HL-60 (cell line): ENCODE measurements around the gene NDUFB5.

Experiments
- DNase-seq, 2 experiments: peaks; one replicate each; pipeline ENCODE4 v3.0.0-alpha.2; 2010 to 2020; ENCODE audit warnings: low read depth in 1 of 2, low spot score in 1 of 2
- H3K27ac ChIP-seq: fragments of 250-450 bp; sonication (Bioruptor Pico); replicated peaks from 2 replicates; pipeline ENCODE4 v1.5.1; 2020; ENCODE audit warnings: mild to moderate bottlenecking, moderate library complexity
- H3K27me3 ChIP-seq: fragments of 250-450 bp; sonication (Bioruptor Pico); 2 replicates; pipeline ENCODE4 v1.5.1; 2021; ENCODE audit warnings: mild to moderate bottlenecking, moderate library complexity; ENCODE audit not compliant: insufficient read depth, poor library complexity, severe bottlenecking
- H3K4me3 ChIP-seq: replicated peaks from 2 replicates; pipeline ENCODE4 v1.5.1; 2011; ENCODE audit warnings: mild to moderate bottlenecking, control low read depth, low read length; ENCODE audit not compliant: insufficient read depth
- GABPA ChIP-seq: IDR thresholded peaks from 2 replicates; pipeline ENCODE4 v1.6.1; 2012; ENCODE audit warnings: low read depth
- POLR2AphosphoS5 ChIP-seq: IDR thresholded peaks from 2 replicates; pipeline ENCODE4 v1.6.1; 2012; ENCODE audit warnings: low read depth
- SPI1 ChIP-seq: IDR thresholded peaks from 2 replicates; pipeline ENCODE4 v1.6.1; 2012; ENCODE audit warnings: low read depth, mild to moderate bottlenecking, borderline replicate concordance
- TF ChIP-seq, protein P1 (sequence below): IDR thresholded peaks from 2 replicates; pipeline ENCODE4 v1.6.1; 2012; ENCODE audit warnings: low read depth; ENCODE audit not compliant: insufficient replicate concordance
- TF ChIP-seq, protein P2 (sequence below): IDR thresholded peaks from one replicate; pipeline ENCODE4 v1.5.1; 2011; ENCODE audit warnings: low read length, control low read depth, inconsistent platforms; ENCODE audit not compliant: insufficient read depth

Gene NDUFB5

DNA sequence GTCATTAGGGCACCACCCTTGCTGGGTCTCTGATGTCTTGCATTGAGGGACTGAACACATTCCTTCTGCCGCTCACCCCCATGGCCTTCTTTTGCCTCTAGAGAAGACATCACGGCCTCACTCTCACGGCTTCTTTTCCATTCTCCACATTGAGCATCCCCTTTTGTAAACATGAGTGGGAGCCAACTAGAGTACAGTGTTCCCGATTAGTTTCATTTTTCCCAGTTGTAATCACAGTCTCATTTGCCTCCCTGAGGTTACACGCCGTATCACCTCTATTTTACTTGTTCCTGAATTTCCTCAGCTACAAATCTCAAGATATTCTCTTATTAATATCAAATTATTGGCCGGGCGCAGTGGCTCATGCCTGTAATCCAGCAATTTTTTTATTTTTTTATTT, 65.7 kb downstream of the NDUFB5 start:
- DNase-seq: no peak
- H3K27me3 ChIP-seq: no peaks in the 10 kb centered on the region
- TF ChIP-seq, protein P1, sequence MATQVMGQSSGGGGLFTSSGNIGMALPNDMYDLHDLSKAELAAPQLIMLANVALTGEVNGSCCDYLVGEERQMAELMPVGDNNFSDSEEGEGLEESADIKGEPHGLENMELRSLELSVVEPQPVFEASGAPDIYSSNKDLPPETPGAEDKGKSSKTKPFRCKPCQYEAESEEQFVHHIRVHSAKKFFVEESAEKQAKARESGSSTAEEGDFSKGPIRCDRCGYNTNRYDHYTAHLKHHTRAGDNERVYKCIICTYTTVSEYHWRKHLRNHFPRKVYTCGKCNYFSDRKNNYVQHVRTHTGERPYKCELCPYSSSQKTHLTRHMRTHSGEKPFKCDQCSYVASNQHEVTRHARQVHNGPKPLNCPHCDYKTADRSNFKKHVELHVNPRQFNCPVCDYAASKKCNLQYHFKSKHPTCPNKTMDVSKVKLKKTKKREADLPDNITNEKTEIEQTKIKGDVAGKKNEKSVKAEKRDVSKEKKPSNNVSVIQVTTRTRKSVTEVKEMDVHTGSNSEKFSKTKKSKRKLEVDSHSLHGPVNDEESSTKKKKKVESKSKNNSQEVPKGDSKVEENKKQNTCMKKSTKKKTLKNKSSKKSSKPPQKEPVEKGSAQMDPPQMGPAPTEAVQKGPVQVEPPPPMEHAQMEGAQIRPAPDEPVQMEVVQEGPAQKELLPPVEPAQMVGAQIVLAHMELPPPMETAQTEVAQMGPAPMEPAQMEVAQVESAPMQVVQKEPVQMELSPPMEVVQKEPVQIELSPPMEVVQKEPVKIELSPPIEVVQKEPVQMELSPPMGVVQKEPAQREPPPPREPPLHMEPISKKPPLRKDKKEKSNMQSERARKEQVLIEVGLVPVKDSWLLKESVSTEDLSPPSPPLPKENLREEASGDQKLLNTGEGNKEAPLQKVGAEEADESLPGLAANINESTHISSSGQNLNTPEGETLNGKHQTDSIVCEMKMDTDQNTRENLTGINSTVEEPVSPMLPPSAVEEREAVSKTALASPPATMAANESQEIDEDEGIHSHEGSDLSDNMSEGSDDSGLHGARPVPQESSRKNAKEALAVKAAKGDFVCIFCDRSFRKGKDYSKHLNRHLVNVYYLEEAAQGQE: no peak
- TF ChIP-seq GABPA (no peak), POLR2AphosphoS5 (no peak), SPI1 (no peak)
- TF ChIP-seq, protein P2, sequence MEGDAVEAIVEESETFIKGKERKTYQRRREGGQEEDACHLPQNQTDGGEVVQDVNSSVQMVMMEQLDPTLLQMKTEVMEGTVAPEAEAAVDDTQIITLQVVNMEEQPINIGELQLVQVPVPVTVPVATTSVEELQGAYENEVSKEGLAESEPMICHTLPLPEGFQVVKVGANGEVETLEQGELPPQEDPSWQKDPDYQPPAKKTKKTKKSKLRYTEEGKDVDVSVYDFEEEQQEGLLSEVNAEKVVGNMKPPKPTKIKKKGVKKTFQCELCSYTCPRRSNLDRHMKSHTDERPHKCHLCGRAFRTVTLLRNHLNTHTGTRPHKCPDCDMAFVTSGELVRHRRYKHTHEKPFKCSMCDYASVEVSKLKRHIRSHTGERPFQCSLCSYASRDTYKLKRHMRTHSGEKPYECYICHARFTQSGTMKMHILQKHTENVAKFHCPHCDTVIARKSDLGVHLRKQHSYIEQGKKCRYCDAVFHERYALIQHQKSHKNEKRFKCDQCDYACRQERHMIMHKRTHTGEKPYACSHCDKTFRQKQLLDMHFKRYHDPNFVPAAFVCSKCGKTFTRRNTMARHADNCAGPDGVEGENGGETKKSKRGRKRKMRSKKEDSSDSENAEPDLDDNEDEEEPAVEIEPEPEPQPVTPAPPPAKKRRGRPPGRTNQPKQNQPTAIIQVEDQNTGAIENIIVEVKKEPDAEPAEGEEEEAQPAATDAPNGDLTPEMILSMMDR: no peak
- no peak overlapping the region for H3K27ac ChIP-seq
- no peak overlapping the region for H3K4me3 ChIP-seq

DNA sequence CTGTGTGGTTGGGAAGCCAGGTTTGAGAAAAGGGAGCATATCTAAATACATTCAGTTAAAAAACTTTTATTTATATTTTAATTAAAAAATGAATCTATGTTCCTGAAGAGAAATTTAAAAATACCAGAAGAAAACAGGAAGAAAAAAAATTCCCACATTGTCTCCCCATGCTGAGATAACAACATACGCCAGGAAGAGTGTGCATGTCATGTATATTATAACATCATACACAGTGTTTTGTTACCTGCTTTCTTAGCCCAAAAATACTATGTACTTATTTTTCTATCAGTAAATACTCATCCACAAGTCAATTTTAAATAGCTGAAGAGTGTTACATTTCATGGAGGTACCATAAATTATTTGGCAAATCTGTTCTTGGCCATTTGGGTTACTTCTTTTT, 66.7 kb downstream of the NDUFB5 start:
- H3K27me3 ChIP-seq: no peaks in the 10 kb centered on the region
- no peak for TF ChIP-seq GABPA
- no peak overlapping the region for H3K4me3 ChIP-seq
- H3K27ac ChIP-seq: no peak overlapping the region
- DNase-seq: no peak

DNA sequence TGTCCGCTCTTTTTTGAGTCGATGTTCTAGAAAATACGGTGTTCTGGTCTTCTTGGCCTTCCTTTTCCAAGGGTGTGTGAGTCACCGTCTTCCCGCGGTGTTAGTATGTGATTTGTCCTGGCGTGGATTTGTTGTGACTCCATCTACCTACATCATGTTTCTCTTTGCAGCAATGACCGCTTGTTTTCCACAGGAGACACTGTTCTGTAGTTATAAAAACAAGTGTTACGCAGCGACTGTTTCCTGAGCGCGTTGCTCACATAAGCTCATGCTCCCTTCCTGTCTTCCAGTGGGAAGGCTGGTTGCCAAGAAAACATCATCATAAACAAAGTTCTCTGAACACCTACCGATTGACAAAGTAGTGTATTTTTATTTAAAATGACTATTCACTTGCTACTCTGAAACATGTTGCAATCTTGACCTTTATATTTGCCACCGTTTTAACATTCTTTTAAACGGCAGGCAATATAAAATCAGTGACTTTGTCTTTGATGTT, 67.2 kb downstream of the NDUFB5 start:
- DNase-seq: no peak
- TF ChIP-seq POLR2AphosphoS5: no peak
- TF ChIP-seq, protein P2: no peak
- no peak for TF ChIP-seq GABPA
- TF ChIP-seq, protein P1: no peak
- no peak for TF ChIP-seq SPI1
- Histone ChIP-seq H3K27ac (no peak overlapping the region), H3K27me3 (no peaks in the 10 kb centered on the region), H3K4me3 (no peak overlapping the region)

DNA sequence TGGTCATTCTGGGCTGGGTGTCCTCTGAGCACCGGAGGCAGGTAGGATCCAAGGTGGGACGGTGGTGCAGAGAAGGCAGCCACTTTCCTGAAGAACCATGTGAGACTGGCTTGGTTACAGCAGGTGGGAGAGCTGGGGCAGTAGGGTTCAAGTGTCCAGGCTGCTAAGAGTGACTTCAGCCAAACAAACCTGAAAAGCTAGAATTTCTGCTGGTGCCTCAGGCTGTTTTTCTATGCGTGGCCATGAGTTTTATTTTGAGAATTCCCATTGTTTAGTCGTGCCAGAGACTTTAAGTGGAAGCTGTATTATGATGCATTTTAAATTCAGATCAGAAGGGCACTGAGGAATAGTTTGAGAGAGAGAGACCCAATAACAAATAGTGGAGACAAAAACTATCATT, 68.3 kb downstream of the NDUFB5 start:
- DNase-seq: no peak
- no peak overlapping the region for H3K4me3 ChIP-seq
- no peak overlapping the region for H3K27ac ChIP-seq

More for the DNA sequence above, 68.3 kb downstream of the NDUFB5 start:
- no peaks in the 10 kb centered on the region for H3K27me3 ChIP-seq
- TF ChIP-seq, protein P1: no peak
- TF ChIP-seq POLR2AphosphoS5 (no peak), GABPA (no peak), SPI1 (no peak)
- TF ChIP-seq, protein P2: no peak
